Prostate gland (tissue), 2 donors: ENCODE measurements around the gene STAG1.

Experiments
- POLR2A ChIP-seq: fragments of 450-650 bp; IDR thresholded peaks from one replicate; pipeline ENCODE4 v1.6.1; 2016; ENCODE audit warnings: antibody characterized with exemption, mild to moderate bottlenecking
- TF ChIP-seq, protein P1 (sequence below), 4 experiments: fragments of 200-600 bp in 2 of 4; fragments of 450-650 bp in 2 of 4; sonication (generic) in 2 of 4; IDR thresholded peaks; 1 replicate in 3 of 4; 2 replicates in 1 of 4; pipeline ENCODE4 v1.5.1; 2016 to 2019; ENCODE audit warnings: antibody characterized with exemption in 4 of 4, mild to moderate bottlenecking in 2 of 4, moderate library complexity in 2 of 4

DNA sequence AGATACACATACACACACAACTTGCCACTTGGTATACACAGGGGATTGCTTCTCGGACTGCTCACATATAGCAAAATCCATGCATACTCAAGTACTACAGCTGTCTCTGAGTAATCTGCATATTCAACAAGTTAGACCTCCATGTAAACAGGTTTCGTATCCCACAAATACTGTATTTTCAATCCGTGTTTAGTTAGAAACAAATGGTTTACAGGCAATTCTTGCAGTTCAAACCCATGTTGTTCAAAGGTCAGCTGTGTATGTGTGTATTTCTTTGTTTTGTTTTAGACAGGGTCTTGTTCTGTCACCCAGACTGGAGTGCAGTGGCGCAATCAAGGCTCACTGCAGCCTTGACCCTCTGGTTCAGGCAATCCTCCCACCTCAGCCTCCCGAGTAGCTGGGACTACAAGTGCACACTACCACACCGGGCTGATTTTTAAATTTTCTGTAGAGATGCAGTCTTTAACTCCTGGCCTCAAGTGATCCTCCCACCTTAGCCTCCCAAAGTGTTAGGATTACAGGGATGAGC is 253.2 kb downstream of the STAG1 start:
- no peak for TF ChIP-seq POLR2A
- TF ChIP-seq, protein P1, sequence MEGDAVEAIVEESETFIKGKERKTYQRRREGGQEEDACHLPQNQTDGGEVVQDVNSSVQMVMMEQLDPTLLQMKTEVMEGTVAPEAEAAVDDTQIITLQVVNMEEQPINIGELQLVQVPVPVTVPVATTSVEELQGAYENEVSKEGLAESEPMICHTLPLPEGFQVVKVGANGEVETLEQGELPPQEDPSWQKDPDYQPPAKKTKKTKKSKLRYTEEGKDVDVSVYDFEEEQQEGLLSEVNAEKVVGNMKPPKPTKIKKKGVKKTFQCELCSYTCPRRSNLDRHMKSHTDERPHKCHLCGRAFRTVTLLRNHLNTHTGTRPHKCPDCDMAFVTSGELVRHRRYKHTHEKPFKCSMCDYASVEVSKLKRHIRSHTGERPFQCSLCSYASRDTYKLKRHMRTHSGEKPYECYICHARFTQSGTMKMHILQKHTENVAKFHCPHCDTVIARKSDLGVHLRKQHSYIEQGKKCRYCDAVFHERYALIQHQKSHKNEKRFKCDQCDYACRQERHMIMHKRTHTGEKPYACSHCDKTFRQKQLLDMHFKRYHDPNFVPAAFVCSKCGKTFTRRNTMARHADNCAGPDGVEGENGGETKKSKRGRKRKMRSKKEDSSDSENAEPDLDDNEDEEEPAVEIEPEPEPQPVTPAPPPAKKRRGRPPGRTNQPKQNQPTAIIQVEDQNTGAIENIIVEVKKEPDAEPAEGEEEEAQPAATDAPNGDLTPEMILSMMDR (IDR thresholded peaks at IDR 0.05), result no peak
